ENCODE data around the gene MKNK1. TPM values are rescaled to one million over a fixed set of nuclear protein-coding genes. Genes with fewer than 3 reads are reported as not detected.

Gene MKNK1
- total and polyA plus RNA-seq, 7 donors: 19.3 to 52.6 (median 34.6) TPM

GRCh38 chr1:46543382-46543760, 60.7 kb downstream of the MKNK1 start:
- H3K9me3 ChIP-seq: no peaks in the 10 kb centered on the region
- TF ChIP-seq CTCF (IDR thresholded peaks at IDR 0.05): no peak
- H3K4me3 ChIP-seq: no peak overlapping the region
- intact Hi-C loops (cut with DNase I): no loop called here
- WGBS, 3 donors: 53 to 73% (median 68%) methylated on average over 4 to 7 of the region's 7 CpGs
- peaks cover 0 to 25% (median 11%) of the 10 kb centered on the region in 3 donors for H3K27me3 ChIP-seq (ENCODE audit: insufficient read depth in 3 of 3, low read length in 2 of 3)
- DNase-seq (no peak), ATAC-seq (no peak)
- H3K4me1 ChIP-seq: no peaks in the 10 kb centered on the region
- H3K36me3 ChIP-seq (ENCODE audit: insufficient read depth in 1 of 2, low read depth in 1 of 2): no peaks in the 10 kb centered on the region
- H3K27ac ChIP-seq: no peak overlapping the region

- WGBS, 3 donors: 77 to 81% (median 79%) methylated on average over 6 to 9 of the region's 9 CpGs
- intact Hi-C loops (cut with DNase I): no loop called here
- Histone ChIP-seq H3K9me3 (no peaks in the 10 kb centered on the region), H3K4me1 (no peaks in the 10 kb centered on the region), H3K4me3 (no peak overlapping the region), H3K27me3 (ENCODE audit: insufficient read depth in 3 of 3, low read length in 2 of 3) (peaks cover 0 to 14% (median 5%) of the 10 kb centered on the region in 3 donors), H3K27ac (no peak overlapping the region), H3K36me3 (ENCODE audit: insufficient read depth in 1 of 2, low read depth in 1 of 2) (no peaks in the 10 kb centered on the region)
- ATAC-seq (no peak), DNase-seq (no peak)
- no peak for TF ChIP-seq CTCF (IDR thresholded peaks at IDR 0.05)
Observed at GRCh38 chr1:46539972-46540371, 64.1 kb downstream of the MKNK1 start.

- Histone ChIP-seq H3K4me1 (no peaks in the 10 kb centered on the region), H3K9me3 (no peaks in the 10 kb centered on the region), H3K27me3 (ENCODE audit: insufficient read depth in 3 of 3, low read length in 2 of 3) (no peaks in the 10 kb centered on the region), H3K27ac (no peak overlapping the region), H3K36me3 (ENCODE audit: insufficient read depth in 1 of 2, low read depth in 1 of 2) (no peaks in the 10 kb centered on the region), H3K4me3 (no peak overlapping the region)
- 64 to 76% (median 76%) methylated on average over 2 of the region's 2 CpGs for WGBS, 3 donors
- no peak for TF ChIP-seq CTCF (IDR thresholded peaks at IDR 0.05)
- DNase-seq (no peak), ATAC-seq (no peak)
- intact Hi-C loops (cut with DNase I): no loop called here
Observed at GRCh38 chr1:46538147-46538546, 65.9 kb downstream of the MKNK1 start.

- intact Hi-C loops (cut with DNase I): no loop called here
- no peak for DNase-seq
- H3K36me3 ChIP-seq (ENCODE audit: insufficient read depth in 1 of 2, low read depth in 1 of 2): no peaks in the 10 kb centered on the region
- no peaks in the 10 kb centered on the region for H3K27me3 ChIP-seq (ENCODE audit: insufficient read depth in 3 of 3, low read length in 2 of 3)
- H3K27ac ChIP-seq: no peak overlapping the region
- no peak overlapping the region for H3K4me3 ChIP-seq
- H3K9me3 ChIP-seq: no peaks in the 10 kb centered on the region
- ATAC-seq: no peak
- H3K4me1 ChIP-seq: no peaks in the 10 kb centered on the region
- no peak for TF ChIP-seq CTCF (IDR thresholded peaks at IDR 0.05)
- 77 to 80% (median 79%) methylated on average over 2 of the region's 2 CpGs for WGBS, 3 donors
Observed at GRCh38 chr1:46537651-46538050, 66.4 kb downstream of the MKNK1 start.

- H3K27ac ChIP-seq: no peak overlapping the region
- no peaks in the 10 kb centered on the region for H3K27me3 ChIP-seq (ENCODE audit: insufficient read depth in 3 of 3, low read length in 2 of 3)
- H3K9me3 ChIP-seq: no peaks in the 10 kb centered on the region
- no peaks in the 10 kb centered on the region for H3K36me3 ChIP-seq (ENCODE audit: insufficient read depth in 1 of 2, low read depth in 1 of 2)
- H3K4me1 ChIP-seq: no peaks in the 10 kb centered on the region
- no peak for TF ChIP-seq CTCF (IDR thresholded peaks at IDR 0.05)
- H3K4me3 ChIP-seq: no peak overlapping the region
- intact Hi-C loops (cut with DNase I): no loop called here
- DNase-seq: no peak
- no peak for ATAC-seq
- 96 to 97% (median 97%) methylated on average over 1 of the region's 1 CpG for WGBS, 3 donors
Observed at GRCh38 chr1:46536527-46536926, 67.5 kb downstream of the MKNK1 start.

Data from psoas muscle (tissue), 8 donors.